GM19463 (cell line): Measurements from ENCODE around the gene WDR90.

Experiments used
- ATAC-seq: cut with Tn5 transposase; IDR thresholded peaks from one replicate; pipeline ENCODE4 v1.9.1; 2021; ENCODE audit warnings: mild to moderate bottlenecking, moderate library complexity; ENCODE audit not compliant: unreplicated experiment

The WDR90 gene

DNA sequence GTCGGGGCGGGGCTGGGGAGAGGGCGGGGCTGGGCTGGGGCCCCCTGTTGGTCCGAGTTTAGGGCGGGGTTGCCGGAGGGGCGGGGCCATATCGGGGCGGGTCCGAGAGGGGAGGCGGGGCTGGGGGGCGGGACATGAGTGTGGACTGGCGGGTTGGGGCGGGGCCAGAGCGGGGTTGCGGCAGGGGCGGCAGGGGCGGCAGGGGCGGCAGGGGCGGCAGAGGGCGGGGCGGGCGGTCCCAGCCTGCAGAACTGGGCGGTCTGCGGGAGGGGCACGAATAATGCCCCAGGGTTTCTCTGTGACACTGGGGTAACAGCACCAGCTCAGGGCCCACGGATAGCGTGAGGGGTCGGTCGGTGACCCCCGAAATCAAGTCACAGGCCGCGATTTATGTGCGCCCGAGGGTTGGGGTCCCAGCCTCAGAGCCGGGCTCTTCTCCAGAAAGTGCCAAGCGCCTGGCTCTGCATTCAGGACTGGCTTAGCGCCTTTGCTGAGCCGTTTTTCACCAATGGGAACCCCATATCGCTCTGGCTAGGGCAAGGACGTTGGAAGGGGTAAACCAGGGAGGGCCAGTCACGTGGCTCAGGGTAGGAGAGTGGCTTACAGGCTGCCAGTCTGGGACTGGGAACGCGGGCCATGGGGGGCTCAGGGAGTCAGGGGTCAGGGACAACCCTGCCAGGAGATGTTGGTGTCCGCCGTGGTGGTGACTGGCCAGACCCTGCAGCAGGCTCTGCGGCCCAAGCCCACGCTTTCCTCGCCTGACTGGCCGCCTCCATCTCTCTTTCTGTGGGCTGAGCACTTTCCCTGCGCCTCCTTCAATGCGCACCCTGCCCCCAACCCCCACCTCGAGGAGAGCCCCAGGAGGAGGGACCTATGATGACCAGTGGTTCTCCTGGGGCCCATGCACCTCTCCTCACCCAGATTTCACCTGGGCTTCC, 11.8 kb upstream of the WDR90 start:
- ATAC-seq: no peak

DNA sequence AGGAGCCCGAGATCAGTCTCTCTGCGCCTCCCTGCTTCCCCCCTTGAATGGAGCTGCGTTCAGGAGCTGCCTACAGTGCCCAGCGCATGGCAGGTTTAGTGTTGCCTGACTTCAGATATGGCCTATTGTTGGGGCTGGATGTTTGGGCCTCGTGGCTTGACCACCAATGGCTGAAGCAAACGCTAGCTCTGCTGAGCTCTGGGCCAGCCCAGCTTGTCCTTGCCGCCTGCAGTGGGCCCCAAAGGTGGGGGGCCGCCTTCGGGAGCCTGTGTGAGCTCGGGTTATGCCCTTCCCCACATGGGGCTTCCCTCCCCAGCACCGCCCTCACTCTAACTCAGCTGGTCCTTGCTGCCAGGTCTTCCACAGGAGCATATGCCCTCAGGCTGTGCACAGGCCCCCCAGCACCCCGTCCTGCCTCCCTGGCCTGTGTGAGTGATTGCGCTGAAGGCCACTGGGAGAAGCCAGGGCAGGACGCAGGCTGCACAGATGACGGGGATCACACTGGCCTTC, 11.1 kb upstream of the WDR90 start:
- no peak for ATAC-seq

- no peak for ATAC-seq
Observed at GRCh38 chr16:638836-639235, 10.3 kb upstream of the WDR90 start.

DNA sequence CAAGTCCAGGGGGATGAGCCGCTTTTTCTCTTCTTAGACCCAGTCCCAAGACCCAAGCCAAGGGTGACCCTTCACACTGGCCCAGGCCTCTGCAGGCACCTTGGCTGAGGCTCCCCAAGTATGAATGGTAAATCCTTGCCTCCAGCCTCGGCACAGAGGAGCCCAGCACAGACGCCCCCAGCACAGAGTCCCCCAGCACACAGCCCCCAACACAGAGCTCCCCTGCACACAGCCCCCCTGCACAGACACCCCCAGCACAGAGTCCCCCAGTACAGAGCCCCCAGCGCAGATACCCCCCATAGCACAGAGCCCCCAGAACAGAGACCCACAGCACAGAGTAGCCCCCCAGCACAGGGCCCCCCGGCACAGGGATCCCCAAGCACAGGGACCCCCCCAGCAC, 8.6 kb upstream of the WDR90 start:
- no peak for ATAC-seq

- ATAC-seq: peak; percentile 52
Observed at GRCh38 chr16:641326-642188, 7.6 kb upstream of the WDR90 start, which contains the start of gene MCRIP2. Gene MCRIP2 (plus strand): TSS chr16:641828. CDS start chr16:641992, 164 bp downstream.

GRCh38 chr16:642189-643049, 6.7 kb upstream of the WDR90 start:
- peak; percentile 53 for ATAC-seq

DNA sequence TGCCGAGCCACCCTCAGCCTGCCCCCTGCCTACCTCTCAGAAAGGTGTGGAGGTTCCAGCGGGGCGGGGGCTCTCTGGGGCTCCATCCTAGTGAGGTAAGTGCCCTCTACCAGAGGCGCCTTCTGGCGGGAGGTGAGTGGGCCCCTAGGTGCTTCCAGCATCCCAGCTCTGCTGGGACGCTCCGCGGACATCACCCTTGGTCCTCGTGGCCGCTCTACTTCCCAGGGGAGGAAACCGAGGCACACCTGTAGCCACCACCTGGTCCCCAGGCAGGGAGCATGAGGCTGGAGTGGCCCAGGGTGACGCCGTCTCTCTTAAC, 6.2 kb upstream of the WDR90 start:
- ATAC-seq: no peak

DNA sequence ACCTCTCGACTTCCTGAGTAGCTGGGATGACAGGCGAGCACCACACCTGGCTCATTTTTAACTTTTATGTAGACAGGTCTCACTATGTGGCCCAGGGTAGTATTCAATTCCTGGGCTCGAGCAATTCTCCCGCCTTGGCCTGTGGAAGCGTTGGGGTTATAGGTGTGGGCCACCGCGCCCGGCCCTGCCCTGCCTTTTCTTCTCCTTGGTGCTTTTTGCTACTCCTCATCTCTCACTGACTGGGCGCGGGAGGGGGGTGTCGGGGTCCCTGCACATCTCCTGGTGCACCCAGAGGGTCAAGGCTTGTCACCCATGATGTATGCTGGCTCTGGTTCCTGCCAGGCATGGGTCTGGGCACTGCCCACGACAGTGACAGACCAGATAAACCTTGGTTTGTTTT, 4.6 kb upstream of the WDR90 start:
- no peak for ATAC-seq

DNA sequence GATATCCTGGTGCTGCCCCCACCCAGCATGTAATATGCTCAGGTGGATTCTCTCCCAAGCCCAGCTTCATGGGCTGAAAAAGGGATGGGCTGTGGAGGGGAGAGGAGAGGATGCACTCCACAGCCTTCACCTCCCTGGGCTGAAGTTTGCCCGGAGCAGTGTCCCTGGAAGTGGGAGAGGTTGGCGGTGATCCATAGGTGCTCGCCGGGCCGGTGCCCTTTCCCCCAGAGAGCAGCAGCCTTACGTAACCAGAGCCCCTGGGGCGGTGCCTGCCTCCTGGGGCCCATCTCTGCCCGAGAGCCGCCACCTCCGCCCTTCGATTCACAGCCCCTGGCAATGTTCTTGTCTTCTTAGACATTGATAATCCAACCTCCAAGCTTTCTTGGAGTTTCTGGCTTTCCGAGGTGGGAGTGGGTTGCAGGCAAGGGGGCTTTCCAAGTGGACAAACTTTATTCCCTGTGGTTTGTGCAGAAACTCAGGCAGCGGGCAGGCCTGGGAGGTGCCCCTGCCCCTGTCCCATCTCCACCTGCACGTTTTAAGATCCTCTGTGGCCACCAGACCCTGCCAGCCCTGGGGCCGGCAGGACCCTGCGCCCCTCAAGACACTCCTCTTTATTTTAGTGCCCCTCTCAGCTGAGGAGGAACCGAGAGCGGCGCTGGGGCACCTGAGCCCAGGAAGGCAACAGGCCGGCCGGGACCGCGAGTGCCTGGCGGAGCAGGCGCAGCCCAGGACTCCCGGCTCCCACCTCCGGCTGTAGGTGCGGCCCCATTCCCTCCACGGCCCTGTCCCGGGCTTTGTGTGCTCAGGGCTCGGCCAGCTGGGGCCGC, 3.1 kb upstream of the WDR90 start:
- no peak for ATAC-seq

DNA sequence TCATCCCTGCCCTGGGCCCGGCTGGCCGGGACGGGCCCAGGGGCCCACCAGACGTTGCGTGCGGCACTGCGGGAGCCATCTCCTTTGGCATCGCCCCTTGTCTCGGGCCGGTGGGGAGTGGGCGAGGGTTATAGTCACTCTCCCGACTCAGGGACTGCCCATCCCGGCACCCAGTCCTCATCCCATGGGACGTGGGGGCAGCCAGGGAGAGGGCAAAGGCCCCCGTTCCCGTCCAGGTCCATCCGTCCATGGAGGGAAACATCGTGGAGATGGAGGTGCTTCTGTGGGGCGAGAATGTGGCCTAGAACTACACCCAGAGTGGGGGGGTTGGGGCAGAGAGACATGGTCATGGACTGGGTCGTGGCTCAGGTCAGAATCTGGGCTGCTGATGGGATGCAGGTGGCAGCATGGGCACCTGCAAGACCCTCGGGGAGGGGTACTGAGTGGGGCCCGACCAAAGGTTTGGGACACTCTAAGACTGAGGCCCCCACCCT, 2.4 kb upstream of the WDR90 start:
- no peak for ATAC-seq

GRCh38 chr16:647173-647902, 1.8 kb upstream of the WDR90 start:
- no peak for ATAC-seq

DNA sequence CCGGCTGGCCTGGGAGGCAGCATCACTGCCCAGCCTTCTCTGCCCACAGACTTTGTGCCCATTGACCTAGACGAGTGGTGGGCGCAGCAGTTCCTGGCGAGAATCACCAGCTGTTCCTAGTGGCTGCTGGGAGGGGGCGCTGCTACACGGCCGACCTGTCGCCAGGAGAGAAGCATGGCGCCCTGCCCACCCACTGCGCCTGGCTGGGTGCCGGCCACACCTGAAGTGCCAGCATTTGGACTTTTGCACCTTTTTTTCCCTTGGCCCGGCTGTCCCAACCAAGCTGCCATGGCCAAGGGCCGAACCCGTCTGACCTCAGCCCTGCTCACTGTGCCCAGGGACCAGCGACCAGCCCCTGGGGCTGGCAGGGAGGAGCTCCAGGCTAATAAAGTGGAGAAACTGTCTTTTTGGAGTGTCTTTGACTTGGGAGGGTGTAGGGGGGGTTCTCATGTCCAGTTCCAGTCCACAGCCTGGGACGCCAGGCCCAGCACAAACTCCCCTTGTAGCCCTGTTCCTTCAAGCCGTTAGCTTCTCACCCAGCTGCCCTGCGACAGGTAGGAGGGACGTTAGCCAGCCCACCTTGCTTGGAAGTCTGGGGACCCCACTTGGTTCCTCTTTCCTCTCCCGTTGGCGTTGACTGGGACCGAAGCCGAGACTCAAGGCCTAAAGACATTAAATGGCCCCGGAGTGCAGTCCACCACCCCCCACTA, 939 bp upstream of the WDR90 start:
- no peak for ATAC-seq

- peak; percentile 8 for ATAC-seq
Observed at GRCh38 chr16:649631-650030, 466 bp downstream of the WDR90 start.

GRCh38 chr16:651844-652243, 2.7 kb downstream of the WDR90 start:
- no peak for ATAC-seq

- ATAC-seq: no peak
Observed at GRCh38 chr16:652454-653305, 3.5 kb downstream of the WDR90 start.

- ATAC-seq: no peak
Observed at GRCh38 chr16:654034-654433, 4.9 kb downstream of the WDR90 start.

- ATAC-seq: no peak
Observed at GRCh38 chr16:657487-657886, 8.3 kb downstream of the WDR90 start.
